ENCODE results near the gene AP5S1.

DNA sequence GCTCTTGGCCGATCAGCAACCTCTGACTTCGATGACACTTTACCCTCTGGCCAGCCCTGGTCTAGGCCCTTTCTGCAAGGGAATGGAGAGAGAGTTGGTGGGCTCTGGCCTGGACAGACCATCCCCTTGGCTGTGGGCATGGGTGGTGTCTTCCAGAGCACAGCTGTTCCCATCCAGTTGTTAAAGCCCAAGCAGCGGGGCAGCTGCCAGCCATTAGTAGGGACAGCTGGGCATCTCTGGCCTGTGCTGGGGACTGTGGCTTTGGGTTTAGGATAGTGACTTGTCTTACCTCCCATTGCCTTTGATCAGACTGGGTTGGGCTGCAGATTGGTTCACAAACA lies 21.5 kb upstream of the AP5S1 start:
- no peak for TF ChIP-seq CTCF (conservative IDR thresholded peaks at IDR 0.05)
- no peak for TF ChIP-seq EZH2 (IDR thresholded peaks at IDR 0.05; ENCODE audit: low read depth)

Data from PC-9 (cell line).